PC-9 (cell line): ENCODE measurements around the gene TSPAN18. TPM values are rescaled to one million over a fixed set of nuclear protein-coding genes. Genes with fewer than 3 reads are reported as not detected.

ENCODE experiments used
- BruUV-seq: library from RNA; stranded (reverse); fragments of 400-500 nt; replicated peaks from 2 replicates; lab custom pipeline; 2021; lab: Mats Ljungman, UMichigan
- CTCF ChIA-PET: fragments of 300-600 bp; sonication (Branson Sonifier 250); formaldehyde crosslinking; loops from one replicate; lab custom pipeline; 2022; ENCODE audit warnings: antibody characterized with exemption; lab: Charles Lee
- POLR2A ChIA-PET: fragments of 300-600 bp; sonication (Branson Sonifier 250); formaldehyde crosslinking; loops from one replicate; lab custom pipeline; 2022; ENCODE audit warnings: antibody characterized with exemption; ENCODE audit not compliant: unreplicated experiment; lab: Charles Lee
- DNase-seq, 2 experiments: peaks; one replicate each; pipeline versions ENCODE4 v3.0.0 to v3.0.0-alpha.2; 2015 to 2022; ENCODE audit warnings: mixed read lengths in 1 of 2
- H2AFZ ChIP-seq: fragments of 200-600 bp; sonication (generic); 2 replicates; pipeline ENCODE4 v1.8.1; 2017; ENCODE audit warnings: antibody characterized with exemption
- H3F3A ChIP-seq: fragments of 200-600 bp; sonication (generic); 2 replicates; pipeline ENCODE4 v1.8.1; 2017; ENCODE audit warnings: antibody characterized with exemption, mild to moderate bottlenecking, low read depth; ENCODE audit not compliant: insufficient read depth
- H3K27ac ChIP-seq: fragments of 200-600 bp; sonication (generic); 2 replicates; pipeline ENCODE4 v1.6.1; 2016; ENCODE audit warnings: mixed run types
- H3K27me3 ChIP-seq: fragments of 200-600 bp; sonication (generic); 2 replicates; pipeline ENCODE4 v1.6.1; 2016; ENCODE audit warnings: low read depth, mixed run types; ENCODE audit not compliant: insufficient read depth
- H3K36me3 ChIP-seq: fragments of 200-600 bp; sonication (generic); 2 replicates; pipeline ENCODE4 v1.6.1; 2016; ENCODE audit warnings: low read depth, mixed run types
- H3K4me1 ChIP-seq: fragments of 200-600 bp; sonication (generic); replicated peaks from 2 replicates; pipeline ENCODE4 v1.6.1; 2016; ENCODE audit warnings: mixed run types; ENCODE audit not compliant: insufficient read depth
- H3K4me2 ChIP-seq: fragments of 200-600 bp; sonication (generic); 2 replicates; pipeline ENCODE4 v1.6.1; 2017; ENCODE audit warnings: mixed run types
- H3K4me3 ChIP-seq: fragments of 200-600 bp; sonication (generic); 2 replicates; pipeline ENCODE4 v1.6.1; 2016; ENCODE audit warnings: mixed run types
- H3K79me2 ChIP-seq: fragments of 200-600 bp; sonication (generic); 2 replicates; pipeline ENCODE4 v1.6.1; 2017; ENCODE audit warnings: low read depth, mixed run types
- H3K9me2 ChIP-seq: fragments of 200-600 bp; sonication (generic); 2 replicates; pipeline ENCODE4 v1.8.1; 2017; ENCODE audit warnings: mild to moderate bottlenecking; ENCODE audit not compliant: insufficient read depth
- H3K9me3 ChIP-seq: fragments of 200-600 bp; sonication (generic); 2 replicates; pipeline ENCODE4 v1.8.1; 2016; ENCODE audit warnings: low read depth; ENCODE audit not compliant: insufficient read depth
- H4K20me1 ChIP-seq: fragments of 200-600 bp; sonication (generic); 2 replicates; pipeline ENCODE4 v1.8.1; 2017; ENCODE audit not compliant: insufficient read depth
- EZH2 ChIP-seq: fragments of 200-600 bp; sonication (generic); IDR thresholded peaks from 2 replicates; pipeline ENCODE4 v1.8.0; 2017; ENCODE audit warnings: antibody characterized with exemption, low read depth
- intact Hi-C: fragments of 100-400 bp; cut with micrococcal nuclease; formaldehyde crosslinking; loops from one replicate; pipeline ENCODE4 v1.10.0; 2022; ENCODE audit not compliant: unreplicated experiment
- total RNA-seq: library from RNA; stranded (reverse); gene quantifications from 2 replicates; pipeline ENCODE4 v1.2.3, GENCODE V29; 2021
- TF ChIP-seq, protein P1 (sequence below): fragments of 200-600 bp; sonication (generic); conservative IDR thresholded peaks from 2 replicates; pipeline ENCODE4 v1.6.1; 2017; ENCODE audit warnings: mixed run types, antibody characterized with exemption, mild to moderate bottlenecking, moderate library complexity

TSPAN18 gene
- total RNA-seq, 1 experiment from 2014 or later: not detected

DNA sequence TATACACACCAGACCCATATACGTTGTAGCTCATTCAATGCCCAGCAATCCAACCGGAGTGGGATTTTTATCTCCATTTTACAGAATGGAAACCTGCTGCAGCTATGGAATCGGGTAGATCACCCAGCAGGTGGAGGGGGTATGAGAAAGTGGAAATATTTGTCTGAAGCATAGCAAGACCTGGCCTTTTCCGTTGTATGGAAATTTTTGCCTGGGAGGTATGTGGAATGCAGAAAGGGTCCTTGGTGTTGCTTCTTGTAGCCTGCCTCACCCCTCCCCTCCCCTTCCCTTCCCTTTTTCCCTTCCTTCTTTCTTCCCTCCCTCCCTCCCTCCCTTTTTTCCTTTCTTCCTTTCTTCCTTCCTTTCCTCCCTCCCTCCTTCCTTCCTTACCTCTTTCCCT is 15.2 kb downstream of the TSPAN18 start:
- no peak for TF ChIP-seq EZH2
- TF ChIP-seq, protein P1, sequence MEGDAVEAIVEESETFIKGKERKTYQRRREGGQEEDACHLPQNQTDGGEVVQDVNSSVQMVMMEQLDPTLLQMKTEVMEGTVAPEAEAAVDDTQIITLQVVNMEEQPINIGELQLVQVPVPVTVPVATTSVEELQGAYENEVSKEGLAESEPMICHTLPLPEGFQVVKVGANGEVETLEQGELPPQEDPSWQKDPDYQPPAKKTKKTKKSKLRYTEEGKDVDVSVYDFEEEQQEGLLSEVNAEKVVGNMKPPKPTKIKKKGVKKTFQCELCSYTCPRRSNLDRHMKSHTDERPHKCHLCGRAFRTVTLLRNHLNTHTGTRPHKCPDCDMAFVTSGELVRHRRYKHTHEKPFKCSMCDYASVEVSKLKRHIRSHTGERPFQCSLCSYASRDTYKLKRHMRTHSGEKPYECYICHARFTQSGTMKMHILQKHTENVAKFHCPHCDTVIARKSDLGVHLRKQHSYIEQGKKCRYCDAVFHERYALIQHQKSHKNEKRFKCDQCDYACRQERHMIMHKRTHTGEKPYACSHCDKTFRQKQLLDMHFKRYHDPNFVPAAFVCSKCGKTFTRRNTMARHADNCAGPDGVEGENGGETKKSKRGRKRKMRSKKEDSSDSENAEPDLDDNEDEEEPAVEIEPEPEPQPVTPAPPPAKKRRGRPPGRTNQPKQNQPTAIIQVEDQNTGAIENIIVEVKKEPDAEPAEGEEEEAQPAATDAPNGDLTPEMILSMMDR: no peak
- no TSS peak for BruUV-seq
- Histone ChIP-seq H3K79me2 (no peaks in the 10 kb centered on the region), H3K4me1 (no peaks in the 10 kb centered on the region), H4K20me1 (no peaks in the 10 kb centered on the region), H3F3A (no peaks in the 10 kb centered on the region), H3K9me2 (no peaks in the 10 kb centered on the region), H3K27ac (no peak overlapping the region), H3K4me3 (no peak overlapping the region), H3K9me3 (no peaks in the 10 kb centered on the region), H3K27me3 (peaks cover 77% of the 10 kb centered on the region), H3K36me3 (no peaks in the 10 kb centered on the region), H3K4me2 (no peak overlapping the region), H2AFZ (no peak overlapping the region)
- ChIA-PET CTCF (no interaction called here), POLR2A (no interaction called here)
- intact Hi-C loops: no loop called here
- DNase-seq: no peak

DNA sequence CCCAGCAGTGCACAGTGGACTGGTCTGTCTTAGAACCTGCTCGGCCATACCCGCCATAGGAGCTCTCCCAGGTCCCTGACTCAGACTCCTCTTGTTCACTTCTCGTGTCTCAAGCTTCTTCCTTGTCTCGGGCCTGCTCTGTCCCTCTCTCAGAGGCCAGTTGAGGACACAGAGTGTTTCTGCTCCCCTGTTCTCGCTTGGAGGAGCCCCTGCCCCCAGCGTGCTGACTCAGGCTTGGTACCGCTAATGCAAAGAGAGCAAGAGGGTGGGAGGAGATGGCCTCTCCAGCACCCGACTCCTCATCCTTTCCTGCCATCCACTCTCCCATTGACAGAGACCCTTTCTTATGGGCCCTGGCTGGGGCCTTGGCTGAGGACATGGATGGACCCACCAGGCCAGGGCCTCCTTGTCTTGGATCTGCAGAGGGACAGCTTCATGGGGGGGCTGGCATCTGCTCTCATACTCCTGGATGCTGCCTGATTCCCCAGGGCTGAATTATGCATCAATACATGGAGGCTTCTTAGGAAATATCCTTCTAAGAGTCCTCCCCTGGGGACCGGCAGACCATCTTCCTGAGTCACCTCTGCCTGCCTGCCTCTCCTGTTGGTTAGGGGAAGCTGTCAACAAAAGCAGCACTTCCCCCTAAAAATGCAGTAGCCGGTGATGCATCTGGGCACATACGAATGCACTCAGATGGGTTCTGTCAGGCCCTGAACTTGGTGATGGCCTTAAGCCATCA is 15.9 kb downstream of the TSPAN18 start:
- H3K4me3 ChIP-seq: no peak overlapping the region
- H2AFZ ChIP-seq: no peak overlapping the region
- no peaks in the 10 kb centered on the region for H3K9me3 ChIP-seq
- no peak for DNase-seq
- no peaks in the 10 kb centered on the region for H4K20me1 ChIP-seq
- H3K79me2 ChIP-seq: no peaks in the 10 kb centered on the region
- no peak overlapping the region for H3K27ac ChIP-seq
- BruUV-seq: no TSS peak
- no peak overlapping the region for H3K4me2 ChIP-seq
- no peak for TF ChIP-seq EZH2
- TF ChIP-seq, protein P1: no peak
- CTCF ChIA-PET: no interaction called here
- no peaks in the 10 kb centered on the region for H3K4me1 ChIP-seq
- H3F3A ChIP-seq: no peaks in the 10 kb centered on the region
- H3K9me2 ChIP-seq: no peaks in the 10 kb centered on the region
- POLR2A ChIA-PET: interaction anchor here (1.0 kb wide), 1 partner anchor 9 kb away, joined by 3 read pairs; no protein-coding TSS in a partner anchor
- intact Hi-C loops: no loop called here
- peaks cover 70% of the 10 kb centered on the region for H3K27me3 ChIP-seq
- H3K36me3 ChIP-seq: no peaks in the 10 kb centered on the region

DNA sequence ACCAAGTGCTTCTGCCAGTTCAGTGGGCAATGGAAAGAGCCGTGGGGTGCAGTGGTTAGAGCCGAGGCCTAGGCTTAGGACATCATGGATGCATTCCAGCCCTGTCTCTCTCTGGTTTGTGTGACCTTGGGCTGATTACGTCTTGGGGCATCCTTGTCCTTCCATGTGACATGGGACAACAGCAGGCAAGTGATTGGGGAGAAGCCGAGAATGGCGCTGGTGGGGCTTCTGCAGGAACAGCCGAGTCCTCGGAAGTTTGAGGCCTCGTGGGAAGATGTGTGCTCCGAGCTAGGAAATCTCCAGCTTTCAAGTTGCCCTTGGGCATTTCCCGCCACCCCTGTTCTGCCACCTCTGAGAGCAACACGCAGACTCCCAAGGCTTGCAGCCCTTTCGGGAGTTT is 16.6 kb downstream of the TSPAN18 start:
- intact Hi-C loops: no loop called here

More for the DNA sequence above, 16.6 kb downstream of the TSPAN18 start:
- Histone ChIP-seq H3K4me3 (no peak overlapping the region), H3K4me2 (no peak overlapping the region), H3K4me1 (no peaks in the 10 kb centered on the region), H3K9me2 (no peaks in the 10 kb centered on the region), H3K27ac (no peak overlapping the region), H2AFZ (no peak overlapping the region), H3K79me2 (no peaks in the 10 kb centered on the region), H3K9me3 (no peaks in the 10 kb centered on the region), H3K36me3 (no peaks in the 10 kb centered on the region), H3F3A (no peaks in the 10 kb centered on the region), H3K27me3 (peaks cover 66% of the 10 kb centered on the region), H4K20me1 (no peaks in the 10 kb centered on the region)
- CTCF ChIA-PET: no interaction called here
- POLR2A ChIA-PET: interaction anchor here (1.0 kb wide), 1 partner anchor 9 kb away, joined by 3 read pairs; no protein-coding TSS in a partner anchor
- no peak for DNase-seq
- no TSS peak for BruUV-seq
- TF ChIP-seq EZH2: no peak
- TF ChIP-seq, protein P1: no peak
